ENCODE data around the gene ATP13A4. TPM values are rescaled to one million over a fixed set of nuclear protein-coding genes. Genes with fewer than 3 reads are reported as not detected.

The ATP13A4 gene
- total and polyA plus RNA-seq, 7 donors = 0.49 to 3.0 (median 0.60) TPM; not detected in 2

GRCh38 chr3:193553586-193553985 is 1.1 kb downstream of the ATP13A4 start:
- Histone ChIP-seq H3K9me3 (no peaks in the 10 kb centered on the region), H3K4me1 (no peaks in the 10 kb centered on the region), H3K27me3 (no peaks in the 10 kb centered on the region), H3K4me3 (no peak overlapping the region), H3K27ac (no peak overlapping the region), H3K36me3 (no peaks in the 10 kb centered on the region)
- 21 to 71% methylated on average over 1 of the region's 1 CpG for WGBS, 2 donors
- TF ChIP-seq EP300 (IDR thresholded peaks at IDR 0.05) (no peak), POLR2AphosphoS5 (IDR thresholded peaks at IDR 0.05) (no peak), POLR2A (IDR thresholded peaks at IDR 0.05) (no peak)
- TF ChIP-seq, protein P1, sequence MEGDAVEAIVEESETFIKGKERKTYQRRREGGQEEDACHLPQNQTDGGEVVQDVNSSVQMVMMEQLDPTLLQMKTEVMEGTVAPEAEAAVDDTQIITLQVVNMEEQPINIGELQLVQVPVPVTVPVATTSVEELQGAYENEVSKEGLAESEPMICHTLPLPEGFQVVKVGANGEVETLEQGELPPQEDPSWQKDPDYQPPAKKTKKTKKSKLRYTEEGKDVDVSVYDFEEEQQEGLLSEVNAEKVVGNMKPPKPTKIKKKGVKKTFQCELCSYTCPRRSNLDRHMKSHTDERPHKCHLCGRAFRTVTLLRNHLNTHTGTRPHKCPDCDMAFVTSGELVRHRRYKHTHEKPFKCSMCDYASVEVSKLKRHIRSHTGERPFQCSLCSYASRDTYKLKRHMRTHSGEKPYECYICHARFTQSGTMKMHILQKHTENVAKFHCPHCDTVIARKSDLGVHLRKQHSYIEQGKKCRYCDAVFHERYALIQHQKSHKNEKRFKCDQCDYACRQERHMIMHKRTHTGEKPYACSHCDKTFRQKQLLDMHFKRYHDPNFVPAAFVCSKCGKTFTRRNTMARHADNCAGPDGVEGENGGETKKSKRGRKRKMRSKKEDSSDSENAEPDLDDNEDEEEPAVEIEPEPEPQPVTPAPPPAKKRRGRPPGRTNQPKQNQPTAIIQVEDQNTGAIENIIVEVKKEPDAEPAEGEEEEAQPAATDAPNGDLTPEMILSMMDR (IDR thresholded peaks at IDR 0.05) = no peak
- DNase-seq = no peak
- intact Hi-C loops (cut with DNase I) = no loop called here

GRCh38 chr3:193552923-193553322 is 1.8 kb downstream of the ATP13A4 start:
- no peaks in the 10 kb centered on the region for H3K27me3 ChIP-seq
- DNase-seq = no peak
- TF ChIP-seq EP300 (IDR thresholded peaks at IDR 0.05) (no peak), POLR2AphosphoS5 (IDR thresholded peaks at IDR 0.05) (no peak), POLR2A (IDR thresholded peaks at IDR 0.05) (no peak)
- TF ChIP-seq, protein P1 (IDR thresholded peaks at IDR 0.05) = no peak
- WGBS, 2 donors = 68 to 83% methylated on average over 1 of the region's 1 CpG
- no peaks in the 10 kb centered on the region for H3K4me1 ChIP-seq
- no peaks in the 10 kb centered on the region for H3K9me3 ChIP-seq
- no peak overlapping the region for H3K27ac ChIP-seq
- intact Hi-C loops (cut with DNase I) = no loop called here
- H3K4me3 ChIP-seq = no peak overlapping the region
- no peaks in the 10 kb centered on the region for H3K36me3 ChIP-seq

GRCh38 chr3:193548406-193548805 is 6.3 kb downstream of the ATP13A4 start:
- Histone ChIP-seq H3K4me3 (no peak overlapping the region), H3K36me3 (no peaks in the 10 kb centered on the region), H3K27ac (no peak overlapping the region), H3K4me1 (no peaks in the 10 kb centered on the region), H3K27me3 (no peaks in the 10 kb centered on the region), H3K9me3 (no peaks in the 10 kb centered on the region)
- WGBS, 2 donors = 69 to 82% methylated on average over 4 of the region's 4 CpGs
- DNase-seq = no peak
- intact Hi-C loops (cut with DNase I) = no loop called here
- TF ChIP-seq, protein P1 (IDR thresholded peaks at IDR 0.05) = no peak
- no peak for TF ChIP-seq POLR2A (IDR thresholded peaks at IDR 0.05)
- TF ChIP-seq POLR2AphosphoS5 (IDR thresholded peaks at IDR 0.05) = no peak
- TF ChIP-seq EP300 (IDR thresholded peaks at IDR 0.05) = no peak

- Histone ChIP-seq H3K27ac (no peak overlapping the region), H3K4me1 (no peaks in the 10 kb centered on the region), H3K9me3 (no peaks in the 10 kb centered on the region), H3K36me3 (no peaks in the 10 kb centered on the region), H3K27me3 (no peaks in the 10 kb centered on the region), H3K4me3 (no peak overlapping the region)
- TF ChIP-seq POLR2AphosphoS5 (IDR thresholded peaks at IDR 0.05) (no peak), POLR2A (IDR thresholded peaks at IDR 0.05) (no peak), EP300 (IDR thresholded peaks at IDR 0.05) (no peak)
- TF ChIP-seq, protein P1 (IDR thresholded peaks at IDR 0.05) = no peak
- DNase-seq = no peak
- intact Hi-C loops (cut with DNase I) = no loop called here
Measured at GRCh38 chr3:193546129-193546528, 8.6 kb downstream of the ATP13A4 start.

DNA sequence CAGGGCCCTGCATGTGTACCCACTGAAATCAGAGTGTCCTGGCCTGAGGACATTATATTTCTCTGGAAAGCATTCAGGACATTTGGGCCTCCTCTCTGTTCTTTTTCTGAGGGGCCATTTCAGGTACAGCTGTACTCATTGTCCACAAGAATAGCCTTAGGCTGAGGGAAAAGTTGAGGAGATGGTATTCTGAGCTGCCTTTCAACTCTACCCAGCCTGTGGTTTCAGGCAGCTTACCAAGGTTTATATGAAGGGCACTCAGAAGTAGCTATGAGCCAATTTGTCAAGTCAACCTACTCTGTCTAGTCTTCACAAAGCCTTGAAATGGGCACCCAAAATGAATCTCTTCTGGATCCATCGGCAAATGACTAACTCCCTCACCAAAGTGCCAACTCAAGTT is 9.4 kb downstream of the ATP13A4 start:
- 96 to 98% methylated on average over 1 of the region's 1 CpG for WGBS, 2 donors
- no peak overlapping the region for H3K4me3 ChIP-seq

More for the DNA sequence above, 9.4 kb downstream of the ATP13A4 start:
- H3K27ac ChIP-seq = no peak overlapping the region
- H3K36me3 ChIP-seq = no peaks in the 10 kb centered on the region
- TF ChIP-seq POLR2A (IDR thresholded peaks at IDR 0.05) (no peak), POLR2AphosphoS5 (IDR thresholded peaks at IDR 0.05) (no peak), EP300 (IDR thresholded peaks at IDR 0.05) (no peak)
- TF ChIP-seq, protein P1 (IDR thresholded peaks at IDR 0.05) = no peak
- no peaks in the 10 kb centered on the region for H3K4me1 ChIP-seq
- no peak for DNase-seq
- intact Hi-C loops (cut with DNase I) = no loop called here
- no peaks in the 10 kb centered on the region for H3K9me3 ChIP-seq
- H3K27me3 ChIP-seq = no peaks in the 10 kb centered on the region
